K562 (cell line): ENCODE results near the gene HINT3. TPM values are rescaled to one million over a fixed set of nuclear protein-coding genes. Genes with fewer than 3 reads are reported as not detected.

Experiments used
- ATAC-seq: fragments of 200-7000 bp; cut with Tn5 transposase; 3 replicates; pipeline ENCODE4 v1.9.1; 2020; ENCODE audit warnings: moderate library complexity
- BruUV-seq: library from RNA; stranded (reverse); fragments of 400-500 nt; replicated peaks from 2 replicates; lab custom pipeline; 2021; lab: Mats Ljungman, UMichigan
- CTCF ChIA-PET: fragments of 300-600 bp; formaldehyde crosslinking; extraction: SDS; loops from one replicate; lab custom pipeline; 2021; ENCODE audit warnings: low intra/inter-chr PET ratio; lab: Yijun Ruan, JAX
- POLR2A ChIA-PET: fragments of 300-600, 350-650 bp; sonication (Branson Sonifier 250); formaldehyde crosslinking; extraction: SDS; loops from one replicate; lab custom pipeline; 2021; ENCODE audit warnings: antibody characterized with exemption, inconsistent platforms; lab: Yijun Ruan, JAX
- DNase-seq, 4 experiments: peaks; one replicate each; pipeline versions ENCODE4 v3.0.0 to v3.0.0-alpha.2; 2011 to 2018; ENCODE audit warnings: low spot score in 3 of 4, mixed read lengths in 3 of 4; ENCODE audit errors: extremely low read depth in 1 of 4
- FAIRE-seq: peaks from 2 replicates; lab custom pipeline; 2011; peaks lifted over from hg19 to GRCh38; lab: Jason Lieb, UNC
- H2AFZ ChIP-seq: 2 replicates; pipeline ENCODE4 v1.6.0; 2011; ENCODE audit warnings: low read depth, low read length, control low read depth, inconsistent platforms
- H3K27ac ChIP-seq: fragments of 200-600 bp; 3 replicates; pipeline ENCODE4 v1.8.0; 2011; ENCODE audit warnings: low read depth, mild to moderate bottlenecking, control low read depth, inconsistent platforms, low read length, moderate library complexity, mixed read lengths; ENCODE audit errors: extremely low read depth
- H3K27me3 ChIP-seq, 2 experiments: fragments of 300-600 bp in 1 of 2; 2 replicates in 1 of 2; 3 replicates in 1 of 2; pipeline versions ENCODE4 v1.6.0 to v1.8.0; 2011; ENCODE audit warnings: inconsistent platforms in 2 of 2, low read length in 2 of 2, mild to moderate bottlenecking in 1 of 2, mixed read lengths in 1 of 2, moderate library complexity in 1 of 2; ENCODE audit not compliant: control insufficient read depth in 2 of 2, insufficient read depth in 2 of 2
- H3K36me3 ChIP-seq: fragments of 300-600 bp; 3 replicates; pipeline ENCODE4 v1.8.0; 2011; ENCODE audit warnings: mild to moderate bottlenecking, low read length, inconsistent platforms; ENCODE audit not compliant: control insufficient read depth, insufficient read depth
- H3K4me1 ChIP-seq, 2 experiments: fragments of 200-600 bp in 1 of 2; replicated peaks in 1 of 2; 2 replicates in 1 of 2; 3 replicates in 1 of 2; pipeline versions ENCODE4 v1.5.1 to v1.8.0; 2011; ENCODE audit warnings: inconsistent platforms in 2 of 2, low read length in 2 of 2, mild to moderate bottlenecking in 1 of 2, mixed read lengths in 1 of 2, moderate library complexity in 1 of 2; ENCODE audit not compliant: control insufficient read depth in 2 of 2, insufficient read depth in 2 of 2
- H3K4me2 ChIP-seq: 2 replicates; pipeline ENCODE4 v1.6.1; 2011; ENCODE audit warnings: low read length, control low read depth, inconsistent platforms, mixed read lengths; ENCODE audit not compliant: insufficient read depth
- H3K4me3 ChIP-seq: fragments of 200-600 bp; sonication (generic), shearing (Covaris generic); 2 replicates; pipeline ENCODE4 v1.5.1; 2016; ENCODE audit warnings: control low read depth, inconsistent platforms
- H3K79me2 ChIP-seq: fragments of 200-600 bp; 3 replicates; pipeline ENCODE4 v1.8.0; 2011; ENCODE audit warnings: low read length, inconsistent platforms; ENCODE audit not compliant: control insufficient read depth, insufficient read depth
- H3K9ac ChIP-seq, 2 experiments: 2 replicates each; pipeline versions ENCODE4 v1.6.0 to v1.6.1; 2011; ENCODE audit warnings: low read depth in 2 of 2, low read length in 2 of 2, control low read depth in 1 of 2, inconsistent platforms in 1 of 2, mild to moderate bottlenecking in 1 of 2, mixed read lengths in 1 of 2; ENCODE audit not compliant: insufficient read depth in 1 of 2
- H3K9me1 ChIP-seq: one replicate; pipeline ENCODE4 v1.6.0; 2011; ENCODE audit warnings: inconsistent platforms, mild to moderate bottlenecking, low read length, moderate library complexity; ENCODE audit not compliant: control insufficient read depth, insufficient read depth
- H3K9me3 ChIP-seq: replicated peaks from 2 replicates; pipeline ENCODE4 v1.5.1; 2011; ENCODE audit warnings: low read depth, low read length, inconsistent platforms; ENCODE audit not compliant: control insufficient read depth, insufficient read depth
- H4K20me1 ChIP-seq: replicated peaks from 2 replicates; pipeline ENCODE4 v1.6.1; 2011; ENCODE audit warnings: low read length, inconsistent platforms, mixed read lengths; ENCODE audit not compliant: control insufficient read depth, insufficient read depth
- EP400 ChIP-seq: fragments of 450-650 bp; IDR thresholded peaks from 2 replicates; pipeline ENCODE4 v1.6.1; 2017; ENCODE audit warnings: antibody characterized with exemption, mild to moderate bottlenecking, moderate library complexity
- FOXJ3 ChIP-seq: sonication (generic); formaldehyde crosslinking; IDR thresholded peaks from 2 replicates; pipeline ENCODE4 v1.4.0; 2020; ENCODE audit warnings: mild to moderate bottlenecking, missing genetic modification reagents
- NFRKB ChIP-seq: fragments of 450-650 bp; IDR thresholded peaks from 2 replicates; pipeline ENCODE4 v1.6.1; 2016; ENCODE audit warnings: low read depth
- NFXL1 ChIP-seq: fragments of 450-650 bp; formaldehyde crosslinking; IDR thresholded peaks from 2 replicates; pipeline ENCODE4 v1.4.0; 2021; ENCODE audit warnings: mild to moderate bottlenecking
- POLR2G ChIP-seq: fragments of 200-400 bp; formaldehyde crosslinking; IDR thresholded peaks from 2 replicates; pipeline ENCODE4 v1.6.1; 2017; ENCODE audit warnings: low read depth, mild to moderate bottlenecking, antibody characterized with exemption, low read length, moderate library complexity
- SMAD2 ChIP-seq: fragments of 150-350 bp; IDR thresholded peaks from 2 replicates; pipeline ENCODE4 v1.6.1; 2014; ENCODE audit warnings: low read depth, mild to moderate bottlenecking, low read length
- TSHZ1 ChIP-seq: fragments of 250-450 bp; sonication (Bioruptor Pico); IDR thresholded peaks from 2 replicates; pipeline ENCODE4 v1.4.0; 2020; ENCODE audit warnings: mild to moderate bottlenecking, moderate library complexity
- ZFP91 ChIP-seq: sonication (generic); formaldehyde crosslinking; IDR thresholded peaks from 2 replicates; pipeline ENCODE4 v1.8.0; 2022; ENCODE audit warnings: mild to moderate bottlenecking, missing genetic modification reagents
- ZNF253 ChIP-seq: fragments of 250-450 bp; sonication (Bioruptor Pico); conservative IDR thresholded peaks from 2 replicates; pipeline ENCODE4 v1.6.1; 2021; ENCODE audit warnings: mild to moderate bottlenecking
- ZNF644 ChIP-seq: fragments of 200-800 bp; sonication (Bioruptor generic); IDR thresholded peaks from 2 replicates; pipeline ENCODE4 v1.6.1; 2016; ENCODE audit warnings: low read depth, missing genetic modification characterization, missing compliant biosample characterization
- WGBS: fragments of 100-300 bp; shearing (Covaris generic); methylation state at CpG from one replicate; pipeline ENCODE4 v1.1.6; 2016; ENCODE audit warnings: low coverage, mixed read lengths; ENCODE audit not compliant: insufficient coverage; ENCODE audit errors: missing lambda C conversion rate; 5-methylcytosine and 5-hydroxymethylcytosine counted together
- in situ Hi-C: fragments of 300-500 bp; cut with MboI; formaldehyde crosslinking; loops from 4 replicates; pipeline ENCODE4 v1.15.0; 2018; ENCODE audit warnings: inconsistent platforms, mixed read lengths
- intact Hi-C: fragments of 100-400 bp; cut with micrococcal nuclease; formaldehyde crosslinking; loops from 2 replicates; pipeline ENCODE4 v1.14.2; 2022
- polyA plus RNA-seq, 8 experiments: library from polyadenylated mRNA; depleted of rRNA in 4 of 8; stranded (reverse) in 5 of 8; unstranded in 3 of 8; fragments of >200 nt; fragmentation: Nextera tagmentation in 2 of 8; fragmentation: Illumina TruSeq in 1 of 8; extraction: Ambion mirVana in 2 of 8; extraction: Trizol in 1 of 8; gene quantifications; 2 replicates each; pipeline versions ENCODE4 v1.2.1 to v1.2.3, GENCODE V29; 2011 to 2014; ENCODE audit warnings: inconsistent platforms in 1 of 8, missing spikeins in 1 of 8
- total RNA-seq, 7 experiments: library from RNA; depleted of rRNA in 6 of 7; stranded (reverse); fragments of >200 nt in 6 of 7; fragmentation: Illumina TruSeq in 2 of 7; extraction: Trizol in 2 of 7; gene quantifications; 2 replicates each; pipeline versions ENCODE4 v1.2.1 to v1.2.3, GENCODE V29; 2011 to 2021; ENCODE audit warnings: low replicate concordance in 1 of 7

Gene HINT3
- total and polyA plus RNA-seq, 9 of the 15 experiments (the other 6 are each of a cell fraction or from before 2014, with no cell fraction given): 1.4 to 16.6 (median 10.8) TPM

- TF ChIP-seq EP400 (no peak), NFXL1 (CRISPR knock-in tag) (no peak), ZNF644 (tag) (no peak), FOXJ3 (CRISPR knock-in tag) (no peak), POLR2G (no peak), NFRKB (no peak), TSHZ1 (CRISPR knock-in tag) (no peak), ZNF253 (CRISPR knock-in tag) (no peak), ZFP91 (CRISPR knock-in tag) (no peak), SMAD2 (no peak)
- H3K27me3 ChIP-seq: no peaks in the 10 kb centered on the region
- in situ Hi-C loops (no loop called here), intact Hi-C loops (no loop called here)
- peak overlapping the region in 1 of 2 experiments; percentile 60; a peak in 1 of 4 replicates for H3K9ac ChIP-seq
- no peaks in the 10 kb centered on the region for H3K9me1 ChIP-seq
- ATAC-seq (no peak), FAIRE-seq (no peak), DNase-seq (no peak)
- no peak overlapping the region for H3K4me3 ChIP-seq
- 66% methylated on average over 6 of the region's 7 CpGs for whole genome bisulfite sequencing
- POLR2A ChIA-PET: interaction anchor here (1.0 to 1.1 kb wide), 2 partner anchors 19 to 30 kb away, joined by 3 to 4 read pairs; no protein-coding TSS in a partner anchor
- CTCF ChIA-PET: no interaction called here
- no peak overlapping the region for H3K4me2 ChIP-seq
- H4K20me1 ChIP-seq: no peaks in the 10 kb centered on the region
- no peaks in the 10 kb centered on the region for H3K9me3 ChIP-seq
- H3K79me2 ChIP-seq: peaks cover 3% of the 10 kb centered on the region; the same call in 1 of the 3 replicates
- 0 out of 2 replicates have a peak overlapping the region, but pooled peaks have one; percentile 4 for H2AFZ ChIP-seq
- peaks cover 39% of the 10 kb centered on the region for H3K36me3 ChIP-seq
- H3K27ac ChIP-seq: no peak overlapping the region
- BruUV-seq: no TSS peak
- H3K4me1 ChIP-seq: peaks cover 11 to 22% of the 10 kb centered on the region in 2 experiments
These were observed 28.8 kb upstream of the HINT3 start for GRCh38 chr6:125927761-125928160.
